AG08396 (cell line): ENCODE results near the gene POC5.

Experiments
- DNase-seq: peaks from one replicate; pipeline ENCODE4 v3.0.0; 2012; ENCODE audit warnings: low spot score, mixed read lengths

POC5 gene

GRCh38 chr5:75660678-75661465, 56.4 kb downstream of the POC5 start:
- DNase-seq, result no peak

- no peak for DNase-seq
These were observed 57.3 kb downstream of the POC5 start for GRCh38 chr5:75659791-75660450.

- DNase-seq, result peak; percentile 63
These were observed 60.8 kb downstream of the POC5 start for GRCh38 chr5:75656311-75657003.

- no peak for DNase-seq
These were observed 62.4 kb downstream of the POC5 start for GRCh38 chr5:75654693-75655295.

- no peak for DNase-seq
These were observed 63.7 kb downstream of the POC5 start for GRCh38 chr5:75653521-75653920.

GRCh38 chr5:75651575-75652238, 65.5 kb downstream of the POC5 start:
- DNase-seq, result no peak

GRCh38 chr5:75648712-75649111, 68.5 kb downstream of the POC5 start:
- no peak for DNase-seq

- peak; percentile 26 for DNase-seq
These were observed 76.4 kb downstream of the POC5 start for GRCh38 chr5:75640826-75641225.

- DNase-seq, result peak; percentile 83
These were observed 76.8 kb downstream of the POC5 start for GRCh38 chr5:75640395-75640794.

- no peak for DNase-seq
These were observed 77.5 kb downstream of the POC5 start for GRCh38 chr5:75639535-75640311.

GRCh38 chr5:75637949-75638348, 79.3 kb downstream of the POC5 start:
- no peak for DNase-seq

- no peak for DNase-seq
These were observed 84.9 kb downstream of the POC5 start for GRCh38 chr5:75632321-75632720.

- DNase-seq, result no peak
These were observed 86.4 kb downstream of the POC5 start for GRCh38 chr5:75630875-75631274.

- no peak for DNase-seq
These were observed 89.4 kb downstream of the POC5 start for GRCh38 chr5:75627801-75628200.

GRCh38 chr5:75626959-75627358, 90.3 kb downstream of the POC5 start:
- DNase-seq, result no peak
